Fibroblast of skin of left biceps (primary cell): ENCODE results near the gene THBS2.

Experiments used
- DNase-seq, 2 experiments: peaks; one replicate each; pipeline ENCODE4 v3.0.0-alpha.2; 2013; ENCODE audit warnings: low read depth in 2 of 2

THBS2 gene

GRCh38 chr6:169230946-169231789, 22.5 kb downstream of the THBS2 start:
- no peak for DNase-seq

DNA sequence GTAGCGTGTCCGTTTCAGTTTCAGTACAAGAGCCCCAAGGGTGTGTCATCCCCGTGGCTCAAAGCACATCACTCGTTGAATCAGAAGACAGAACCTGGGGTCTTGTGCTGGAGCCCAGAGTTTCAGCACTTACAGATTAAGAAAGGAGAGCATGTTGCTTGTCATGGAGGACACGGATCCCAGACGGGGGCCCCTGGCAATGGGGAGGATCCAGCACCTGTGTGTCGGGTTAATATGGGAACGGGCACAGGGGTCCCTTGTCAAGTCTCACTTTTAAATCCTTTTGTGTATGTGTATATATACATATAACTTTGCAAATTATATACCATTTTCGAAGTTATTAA, 23.4 kb downstream of the THBS2 start:
- DNase-seq: no peak

DNA sequence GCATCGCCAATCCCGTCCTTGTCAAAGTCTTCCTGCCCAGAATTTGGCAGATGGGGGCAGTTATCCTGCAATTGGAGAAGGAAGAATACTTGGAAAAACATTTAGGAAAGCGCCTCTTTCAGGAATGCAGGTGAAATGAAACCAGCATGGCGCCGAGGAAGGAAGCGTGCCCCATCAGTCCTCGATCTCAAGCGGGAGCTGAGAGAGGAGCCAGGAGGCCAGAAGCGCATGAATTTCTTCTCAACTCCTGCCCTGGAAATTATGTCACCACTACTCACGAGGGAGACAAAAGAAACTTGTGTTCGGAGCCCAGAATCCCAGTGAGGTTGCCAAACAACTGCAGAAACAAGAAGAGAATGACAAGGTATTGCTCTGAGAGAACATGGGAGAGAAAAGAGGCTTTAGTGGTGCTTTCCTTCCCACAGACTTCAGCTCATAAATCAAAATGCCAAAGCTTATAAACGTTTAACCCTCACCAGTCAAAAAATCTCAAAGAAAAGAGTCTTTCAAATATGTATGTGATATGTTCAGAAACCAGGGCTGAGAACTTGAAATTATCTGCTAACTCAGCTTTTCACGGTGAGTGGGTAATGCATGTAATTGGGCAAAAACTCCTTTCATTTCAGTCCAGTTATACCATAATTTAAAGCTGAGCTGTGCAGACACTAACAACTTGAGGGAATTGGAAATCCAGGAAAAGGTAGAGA, 23.9 kb downstream of the THBS2 start:
- no peak for DNase-seq

GRCh38 chr6:169227116-169227515, 26.5 kb downstream of the THBS2 start:
- DNase-seq: no peak

- DNase-seq: no peak
Observed at GRCh38 chr6:169225887-169226286, 27.8 kb downstream of the THBS2 start.

DNA sequence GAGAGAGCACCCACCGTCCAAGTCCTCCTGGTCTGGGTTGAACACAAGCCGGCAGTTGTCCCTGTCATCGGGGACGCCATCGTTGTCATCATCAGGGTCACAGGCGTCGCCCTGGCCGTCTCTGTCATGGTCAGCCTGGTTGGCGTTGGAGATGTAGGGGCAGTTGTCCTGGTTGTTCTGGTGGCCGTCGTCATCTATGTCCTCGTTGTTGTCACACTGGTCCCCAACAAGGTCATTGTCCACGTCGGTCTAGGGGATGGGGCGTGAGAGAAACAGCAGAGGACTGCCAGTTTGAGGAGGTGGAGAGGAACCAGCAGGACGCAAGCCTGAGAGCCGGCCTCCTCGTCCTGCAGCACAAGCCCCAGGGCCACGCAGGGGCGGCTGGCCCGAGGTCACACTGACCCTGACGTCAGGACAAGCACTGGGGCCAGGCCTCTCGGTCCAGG, 28.5 kb downstream of the THBS2 start:
- no peak for DNase-seq

- DNase-seq: no peak
Observed at GRCh38 chr6:169224716-169225115, 28.9 kb downstream of the THBS2 start.

GRCh38 chr6:169224185-169224695, 29.4 kb downstream of the THBS2 start:
- no peak for DNase-seq

DNA sequence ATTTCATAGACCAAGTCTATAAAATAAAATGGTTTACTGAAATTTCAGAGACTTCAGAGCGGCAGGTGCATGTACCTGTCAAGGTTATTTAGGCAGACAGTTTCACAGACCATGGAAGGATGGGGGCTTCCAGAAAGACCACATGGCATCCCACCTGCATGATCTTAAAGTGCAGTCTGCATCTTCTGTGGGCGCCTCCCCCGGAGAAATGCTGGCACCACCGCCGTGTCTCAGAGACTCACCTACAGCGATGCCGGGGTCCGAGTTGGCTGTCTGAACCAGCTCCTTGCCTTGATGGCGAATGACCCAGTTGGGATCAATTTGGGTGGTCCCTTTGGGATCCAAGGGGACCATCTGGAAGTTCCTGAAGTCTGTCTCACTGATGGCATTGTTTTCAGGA, 30.6 kb downstream of the THBS2 start:
- no peak for DNase-seq

DNA sequence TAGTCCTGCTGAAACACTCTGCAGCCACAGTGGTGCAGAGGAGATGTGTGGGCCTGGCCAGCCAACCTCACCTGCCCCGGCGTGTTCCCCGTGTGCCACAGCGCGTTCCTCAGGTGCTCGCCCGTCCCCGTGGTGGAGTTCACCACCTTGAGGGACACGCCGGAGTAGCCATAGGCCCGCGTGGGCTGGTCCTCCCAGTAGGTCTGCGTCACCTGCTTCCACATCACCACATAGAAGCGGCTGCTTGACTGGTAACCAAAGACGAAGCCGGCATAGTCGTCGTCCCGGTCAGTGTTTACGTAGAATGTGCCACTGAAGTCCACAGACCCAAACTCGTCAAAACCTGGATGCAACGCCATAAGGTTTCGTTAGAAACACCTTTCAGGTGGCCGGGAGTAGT, 31.5 kb downstream of the THBS2 start:
- no peak for DNase-seq

GRCh38 chr6:169221264-169221663, 32.4 kb downstream of the THBS2 start:
- no peak for DNase-seq

- no peak for DNase-seq
Observed at GRCh38 chr6:169220068-169220964, 33.3 kb downstream of the THBS2 start.

- no peak for DNase-seq
Observed at GRCh38 chr6:169217972-169218371, 35.7 kb downstream of the THBS2 start.

DNA sequence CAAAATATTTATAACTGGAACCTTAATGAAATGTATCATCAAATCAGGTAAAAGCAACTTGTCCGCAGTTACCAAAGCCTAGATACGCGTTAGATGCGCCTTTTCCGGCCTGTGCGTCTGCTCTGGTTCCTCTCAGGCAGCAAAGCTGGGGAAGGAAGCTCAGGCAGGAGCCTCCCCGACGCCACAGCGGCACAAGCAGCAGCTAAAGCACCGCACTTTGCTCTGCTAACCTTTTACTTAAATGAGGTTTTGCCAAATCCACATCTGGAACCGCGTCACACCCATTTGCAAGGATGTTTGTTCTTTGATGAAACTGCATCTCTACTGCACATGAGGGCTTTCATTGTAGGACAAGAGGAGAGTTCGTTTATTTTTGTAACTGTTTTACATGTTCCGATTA, 36.8 kb downstream of the THBS2 start:
- no peak for DNase-seq

DNA sequence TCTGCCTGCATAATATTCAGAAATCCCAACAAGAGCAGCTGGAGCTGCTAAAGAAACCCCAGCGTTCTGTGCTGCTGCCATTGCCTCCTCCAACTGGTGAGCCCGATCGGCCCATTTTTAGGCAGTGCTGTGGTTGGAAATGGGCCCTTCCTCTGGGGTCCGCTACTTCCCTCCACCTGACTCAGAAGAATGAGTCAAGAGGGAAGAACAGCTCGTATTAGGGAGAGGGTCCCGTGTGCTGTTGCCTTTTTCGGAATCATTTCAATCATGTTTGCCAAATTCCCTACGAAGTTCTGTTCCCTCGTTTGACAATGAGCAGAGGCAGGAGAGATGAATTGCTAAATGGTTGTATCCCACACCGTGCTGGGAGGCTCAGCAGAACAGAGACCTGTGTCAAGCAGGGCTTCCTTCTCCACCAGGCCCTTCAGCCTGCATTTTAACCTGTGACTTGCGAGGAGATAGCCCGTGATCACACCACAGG, 38.4 kb downstream of the THBS2 start:
- DNase-seq: no peak

DNA sequence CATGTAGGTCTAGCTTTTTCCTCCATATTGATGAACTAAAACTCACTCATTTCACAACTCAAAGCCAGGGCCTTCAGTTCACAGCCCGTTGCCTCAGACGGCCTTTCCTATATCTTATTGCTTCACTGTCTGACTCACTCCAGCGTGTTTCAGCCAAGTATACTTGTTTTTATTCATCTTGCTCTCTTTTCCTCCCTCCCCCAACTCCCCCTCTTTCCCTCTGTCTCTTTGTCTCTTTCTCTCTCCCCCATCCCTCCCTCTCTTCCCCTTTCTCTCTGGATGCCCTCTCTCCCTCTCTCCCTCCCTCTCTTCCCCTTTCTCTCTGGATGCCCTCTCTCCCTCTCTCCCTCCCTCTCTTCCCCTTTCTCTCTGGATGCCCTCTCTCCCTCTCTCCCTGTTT, 38.9 kb downstream of the THBS2 start:
- DNase-seq: peak; percentile 92 to 94

- no peak for DNase-seq
Observed at GRCh38 chr6:169213814-169214520, 39.7 kb downstream of the THBS2 start.

DNA sequence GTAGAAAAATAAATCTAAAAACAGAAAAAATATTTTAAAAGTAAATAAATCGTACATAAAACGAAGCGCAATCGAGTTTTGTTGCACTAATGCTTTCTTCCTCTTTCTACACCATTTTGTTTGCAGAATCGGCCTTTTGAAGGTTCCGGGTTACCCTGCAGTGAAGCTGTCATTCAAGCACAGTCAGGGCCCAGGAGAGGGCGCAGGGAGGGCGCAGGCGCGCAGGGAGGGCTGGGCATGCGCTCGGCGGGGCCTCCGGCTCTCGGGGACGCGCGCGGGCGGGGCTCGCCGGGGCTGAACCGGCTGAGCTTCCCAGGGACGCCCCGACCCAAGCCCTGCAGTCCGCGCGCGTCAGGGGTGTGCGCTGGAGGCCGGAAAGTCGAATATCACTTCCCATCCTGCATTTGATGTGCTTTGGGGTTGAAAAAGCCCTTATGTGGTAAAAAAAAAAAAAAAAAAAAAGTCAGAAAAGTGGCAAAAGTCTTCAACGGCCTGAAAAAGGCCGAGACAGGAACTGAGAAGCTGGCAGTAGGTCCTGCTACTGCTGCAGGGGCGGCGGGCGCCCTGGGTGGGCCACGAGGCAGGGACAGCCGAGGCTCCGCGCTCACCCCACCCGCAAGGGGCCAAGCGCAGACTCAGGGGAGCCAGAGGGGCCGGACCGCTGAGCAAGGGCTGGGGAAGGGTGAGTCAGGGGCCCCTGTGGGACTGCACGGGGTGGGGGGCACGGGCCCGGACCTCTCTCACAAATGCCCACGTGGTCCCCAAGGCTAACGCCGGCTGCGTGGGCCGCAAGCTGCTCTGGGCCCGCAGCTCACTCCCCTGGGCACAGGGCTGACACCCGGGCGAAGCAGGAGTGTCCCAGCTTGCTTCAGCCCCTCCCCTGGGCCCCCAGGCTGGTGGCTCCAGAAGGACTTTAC, 40.5 kb downstream of the THBS2 start:
- DNase-seq: peak; percentile 60 to 69

DNA sequence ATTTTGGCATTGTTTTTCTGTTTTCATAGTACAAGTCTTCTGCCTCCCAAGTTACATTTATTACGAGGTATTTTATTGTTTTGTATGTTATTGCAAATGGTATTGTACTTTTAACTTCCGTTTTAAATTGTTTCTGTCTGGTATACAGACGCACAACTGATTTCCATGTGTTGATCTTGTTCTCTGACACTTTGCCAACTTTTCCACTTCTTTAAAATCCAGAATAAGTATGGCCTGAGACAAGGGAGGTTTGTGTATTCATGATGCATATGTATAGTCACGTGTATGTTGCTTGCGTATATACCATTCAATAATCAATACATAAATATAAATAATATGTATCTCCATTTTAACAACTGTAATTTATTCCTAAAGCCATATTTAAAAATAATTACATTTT, 41.2 kb downstream of the THBS2 start:
- no peak for DNase-seq

DNA sequence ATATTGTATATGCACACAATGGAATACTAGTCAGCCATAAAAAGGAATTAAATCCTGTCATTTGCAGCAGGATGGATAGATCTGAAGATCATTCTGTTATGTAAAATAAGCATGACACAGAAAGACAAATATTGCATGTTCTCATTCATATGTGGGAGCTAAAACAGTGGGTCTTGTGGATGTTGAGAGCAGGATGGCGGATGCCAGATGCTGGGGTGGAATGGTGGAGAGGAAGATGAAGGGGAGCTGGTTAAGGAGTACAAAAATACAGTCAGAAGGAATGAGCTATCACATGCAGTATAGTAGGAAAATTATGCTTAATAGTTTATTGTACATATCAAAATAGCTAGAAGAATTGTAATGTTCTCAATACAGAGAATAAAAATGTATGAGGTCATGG, 41.8 kb downstream of the THBS2 start:
- no peak for DNase-seq
